HG03103 (cell line): Measurements from ENCODE around the gene PRSS53.

Experiments used
- ATAC-seq: cut with Tn5 transposase; IDR thresholded peaks from one replicate; pipeline ENCODE4 v1.9.1; 2021; ENCODE audit warnings: low read depth; ENCODE audit not compliant: unreplicated experiment

Gene PRSS53

DNA sequence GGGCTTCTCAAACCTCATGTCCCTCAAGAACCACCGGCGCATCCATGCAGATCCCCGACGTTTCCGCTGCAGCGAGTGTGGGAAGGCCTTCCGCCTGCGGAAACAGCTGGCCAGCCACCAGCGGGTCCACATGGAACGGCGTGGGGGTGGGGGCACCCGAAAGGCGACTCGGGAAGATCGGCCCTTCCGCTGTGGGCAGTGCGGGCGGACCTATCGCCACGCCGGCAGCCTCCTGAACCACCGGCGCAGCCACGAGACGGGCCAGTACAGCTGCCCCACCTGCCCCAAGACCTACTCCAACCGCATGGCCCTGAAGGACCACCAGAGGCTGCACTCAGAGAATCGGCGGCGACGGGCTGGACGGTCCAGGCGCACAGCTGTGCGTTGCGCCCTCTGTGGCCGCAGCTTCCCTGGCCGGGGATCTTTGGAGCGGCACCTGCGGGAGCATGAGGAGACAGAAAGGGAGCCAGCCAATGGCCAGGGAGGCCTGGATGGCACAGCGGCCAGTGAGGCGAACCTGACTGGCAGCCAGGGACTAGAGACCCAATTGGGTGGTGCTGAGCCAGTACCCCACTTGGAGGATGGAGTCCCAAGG lies 8.6 kb downstream of the PRSS53 start:
- no peak for ATAC-seq

DNA sequence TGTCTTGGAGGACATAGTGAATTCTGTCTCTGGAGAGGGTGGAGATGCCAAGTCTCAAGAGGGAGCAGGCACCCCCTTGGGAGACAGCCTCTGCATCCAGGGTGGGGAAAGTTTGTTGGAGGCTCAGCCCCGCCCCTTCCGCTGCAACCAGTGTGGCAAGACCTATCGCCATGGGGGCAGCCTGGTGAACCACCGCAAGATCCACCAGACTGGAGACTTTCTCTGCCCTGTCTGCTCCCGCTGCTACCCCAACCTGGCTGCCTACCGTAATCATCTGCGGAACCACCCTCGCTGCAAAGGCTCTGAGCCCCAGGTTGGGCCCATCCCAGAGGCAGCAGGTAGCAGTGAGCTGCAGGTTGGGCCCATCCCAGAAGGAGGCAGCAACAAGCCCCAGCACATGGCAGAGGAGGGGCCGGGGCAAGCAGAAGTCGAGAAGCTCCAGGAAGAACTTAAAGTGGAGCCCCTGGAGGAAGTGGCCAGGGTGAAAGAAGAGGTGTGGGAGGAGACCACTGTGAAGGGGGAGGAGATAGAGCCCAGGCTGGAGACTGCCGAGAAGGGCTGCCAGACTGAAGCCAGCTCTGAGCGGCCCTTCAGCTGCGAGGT lies 9.3 kb downstream of the PRSS53 start:
- ATAC-seq = no peak

DNA sequence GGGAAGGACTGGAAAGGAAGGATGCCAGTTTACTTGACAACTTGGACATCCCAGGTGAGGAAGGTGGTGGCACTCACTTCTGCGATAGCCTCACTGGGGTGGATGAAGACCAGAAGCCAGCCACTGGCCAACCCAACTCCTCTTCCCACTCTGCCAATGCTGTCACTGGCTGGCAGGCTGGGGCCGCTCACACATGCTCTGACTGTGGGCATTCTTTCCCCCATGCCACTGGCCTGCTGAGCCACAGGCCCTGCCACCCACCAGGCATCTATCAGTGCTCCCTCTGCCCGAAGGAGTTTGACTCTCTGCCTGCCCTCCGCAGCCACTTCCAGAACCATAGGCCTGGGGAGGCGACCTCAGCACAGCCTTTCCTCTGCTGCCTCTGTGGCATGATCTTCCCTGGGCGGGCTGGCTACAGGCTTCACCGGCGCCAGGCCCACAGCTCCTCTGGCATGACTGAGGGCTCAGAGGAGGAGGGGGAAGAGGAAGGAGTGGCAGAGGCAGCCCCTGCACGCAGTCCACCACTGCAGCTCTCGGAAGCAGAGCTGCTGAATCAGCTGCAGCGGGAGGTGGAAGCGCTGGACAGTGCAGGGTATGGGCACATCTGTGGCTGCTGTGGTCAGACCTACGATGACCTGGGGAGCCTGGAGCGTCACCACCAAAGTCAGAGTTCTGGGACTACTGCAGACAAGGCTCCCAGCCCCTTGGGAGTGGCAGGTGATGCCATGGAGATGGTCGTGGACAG lies 10.0 kb downstream of the PRSS53 start:
- no peak for ATAC-seq

DNA sequence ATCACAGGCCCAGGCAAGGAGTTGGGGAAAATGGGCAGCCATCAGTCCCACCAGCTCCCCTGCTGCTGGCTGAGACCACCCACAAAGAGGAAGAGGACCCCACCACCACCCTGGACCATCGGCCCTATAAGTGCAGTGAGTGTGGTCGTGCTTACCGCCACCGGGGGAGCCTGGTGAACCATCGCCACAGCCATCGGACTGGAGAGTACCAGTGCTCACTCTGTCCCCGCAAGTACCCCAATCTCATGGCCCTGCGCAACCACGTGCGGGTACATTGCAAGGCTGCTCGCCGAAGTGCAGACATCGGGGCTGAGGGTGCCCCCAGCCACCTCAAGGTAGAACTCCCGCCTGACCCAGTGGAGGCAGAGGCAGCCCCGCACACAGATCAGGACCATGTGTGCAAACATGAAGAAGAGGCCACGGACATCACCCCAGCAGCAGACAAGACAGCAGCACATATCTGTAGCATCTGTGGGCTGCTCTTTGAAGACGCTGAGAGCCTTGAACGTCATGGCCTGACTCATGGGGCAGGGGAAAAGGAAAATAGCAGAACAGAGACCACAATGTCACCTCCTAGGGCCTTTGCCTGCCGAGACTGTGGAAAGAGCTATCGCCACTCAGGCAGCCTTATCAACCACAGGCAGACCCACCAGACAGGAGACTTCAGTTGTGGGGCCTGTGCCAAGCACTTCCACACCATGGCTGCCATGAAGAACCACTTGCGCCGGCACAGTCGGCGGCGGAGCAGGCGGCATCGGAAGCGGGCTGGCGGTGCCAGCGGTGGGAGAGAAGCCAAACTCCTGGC lies 10.9 kb downstream of the PRSS53 start:
- ATAC-seq = no peak

DNA sequence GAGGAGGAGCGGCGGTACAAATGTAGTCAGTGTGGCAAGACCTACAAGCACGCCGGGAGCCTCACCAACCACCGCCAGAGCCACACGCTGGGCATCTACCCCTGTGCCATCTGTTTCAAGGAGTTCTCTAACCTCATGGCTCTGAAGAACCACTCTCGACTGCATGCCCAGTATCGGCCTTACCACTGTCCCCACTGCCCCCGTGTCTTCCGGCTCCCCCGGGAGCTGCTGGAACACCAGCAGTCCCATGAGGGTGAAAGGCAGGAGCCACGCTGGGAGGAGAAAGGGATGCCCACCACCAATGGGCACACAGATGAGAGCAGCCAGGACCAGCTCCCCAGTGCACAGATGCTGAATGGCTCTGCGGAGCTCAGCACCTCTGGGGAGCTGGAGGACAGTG lies 11.7 kb downstream of the PRSS53 start:
- ATAC-seq = no peak

DNA sequence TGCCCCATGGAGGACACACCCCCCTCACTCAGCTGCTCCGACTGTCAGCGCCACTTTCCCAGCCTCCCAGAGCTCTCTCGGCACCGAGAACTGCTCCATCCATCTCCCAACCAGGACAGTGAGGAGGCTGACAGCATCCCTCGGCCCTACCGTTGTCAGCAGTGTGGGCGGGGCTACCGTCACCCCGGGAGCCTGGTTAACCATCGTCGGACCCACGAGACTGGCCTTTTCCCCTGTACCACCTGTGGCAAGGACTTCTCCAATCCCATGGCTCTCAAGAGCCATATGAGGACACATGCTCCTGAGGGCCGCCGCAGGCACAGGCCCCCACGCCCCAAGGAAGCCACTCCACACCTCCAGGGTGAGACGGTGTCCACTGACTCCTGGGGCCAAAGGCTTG lies 12.4 kb downstream of the PRSS53 start:
- no peak for ATAC-seq

DNA sequence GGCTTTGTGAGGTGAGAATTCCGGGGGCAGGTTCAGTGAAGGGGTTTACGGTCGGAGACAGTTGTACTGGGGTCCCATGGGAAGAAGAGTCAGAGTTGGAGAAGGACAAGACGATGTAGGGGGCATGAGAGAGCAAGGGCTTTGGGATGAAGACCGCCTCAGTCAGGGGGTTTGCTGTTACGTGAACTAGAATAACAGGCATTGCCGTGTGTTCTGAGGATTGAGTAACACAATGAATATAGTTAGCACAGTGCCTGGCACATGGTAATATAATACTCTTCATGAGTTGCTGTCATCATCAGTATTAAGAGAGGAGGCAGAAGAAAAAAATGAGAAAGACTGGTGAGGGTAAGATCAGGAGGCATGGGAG lies 13.9 kb downstream of the PRSS53 start:
- no peak for ATAC-seq

DNA sequence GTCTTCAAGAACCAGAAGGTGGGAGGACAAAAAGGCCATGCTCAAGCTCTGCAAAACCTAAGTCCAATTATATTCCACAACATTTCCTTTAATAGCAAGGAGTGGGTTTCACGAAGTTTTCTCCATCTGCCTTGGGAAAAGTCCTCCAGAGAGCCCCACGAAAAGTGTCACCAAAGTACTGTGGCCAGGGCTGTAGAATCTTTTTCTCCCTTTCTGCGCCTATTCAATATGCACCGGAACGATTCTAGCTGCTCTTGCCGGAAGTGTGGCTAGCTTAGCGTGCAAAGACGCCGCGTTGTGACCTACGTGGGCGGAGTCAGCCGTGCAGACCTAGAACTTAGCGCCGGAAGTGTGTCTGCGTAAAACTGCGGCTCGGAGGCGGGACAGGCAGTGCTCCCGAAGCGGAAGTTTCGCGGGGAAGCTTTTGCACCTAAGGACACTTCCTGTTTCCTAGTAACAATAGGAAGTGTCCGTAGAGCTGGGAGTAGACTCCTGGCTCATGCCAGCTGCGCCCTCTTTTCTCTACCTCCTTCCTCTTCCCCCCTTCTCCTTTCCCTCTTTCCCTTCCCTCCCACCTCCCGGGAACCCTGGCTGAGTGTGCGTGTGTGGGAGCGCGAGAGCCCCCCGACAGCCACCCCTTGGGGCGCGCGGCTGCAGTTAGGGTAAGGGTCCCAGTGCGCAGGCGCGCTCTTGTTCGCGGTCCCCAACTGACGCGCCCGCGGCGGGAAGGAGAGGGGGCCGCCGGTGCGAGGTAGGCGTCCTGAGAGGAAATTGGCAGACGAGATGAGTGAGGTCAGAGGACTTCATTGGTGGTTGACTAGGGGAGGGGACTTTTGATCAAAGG lies 14.6 kb downstream of the PRSS53 start, which contains the start of the genes ZNF646 and ZNF668:
Gene ZNF646 (plus strand): TSS at position 453 of the 844 bp plus-strand sequence. CDS start 1,903 bp downstream, outside the sequence.
Gene ZNF668 (minus strand): TSS at position 271 of the 844 bp plus-strand sequence. CDS start 9,781 bp downstream, outside the sequence.
- peak; percentile 59 for ATAC-seq

DNA sequence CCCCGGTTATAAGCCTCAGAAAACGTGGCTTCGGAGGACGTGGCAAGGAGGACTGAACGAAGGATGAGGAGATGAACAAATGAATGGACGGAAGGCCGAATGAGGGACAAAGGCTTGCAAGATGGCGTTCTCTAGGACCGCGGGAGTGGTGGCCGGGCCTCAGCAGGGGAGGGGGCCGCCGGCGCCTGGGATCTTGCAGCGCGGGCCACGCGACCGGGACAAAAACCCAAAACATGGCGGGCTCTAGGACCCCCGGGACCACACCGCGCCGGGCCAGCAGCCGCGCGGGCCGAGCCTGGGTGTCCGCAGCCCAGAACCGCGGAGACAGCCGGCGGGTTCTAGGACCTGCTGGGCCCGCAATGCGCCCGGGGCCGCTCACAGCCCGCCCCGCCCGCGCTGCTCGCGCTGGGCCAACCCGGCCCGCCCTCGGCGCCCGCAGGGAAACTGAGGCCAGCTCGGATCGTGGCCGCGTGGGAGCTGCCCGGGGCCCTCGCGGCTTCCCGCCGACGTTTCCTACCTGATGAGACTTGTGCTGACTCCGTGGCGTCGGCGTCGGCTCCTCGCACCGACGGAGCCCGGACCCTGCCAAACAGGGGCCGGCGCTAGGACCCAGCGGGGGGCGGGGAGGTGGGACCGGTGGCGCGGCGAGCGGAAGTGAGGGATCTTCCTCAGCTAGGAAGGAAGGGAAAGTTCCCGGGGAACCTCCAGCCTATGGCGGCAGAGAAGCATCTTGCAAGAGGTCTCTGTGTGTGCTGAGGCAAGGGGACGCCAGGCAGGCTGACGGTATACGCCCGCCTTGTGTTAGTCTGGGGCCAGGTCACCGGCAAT lies 15.4 kb downstream of the PRSS53 start:
- ATAC-seq = peak; percentile 41

DNA sequence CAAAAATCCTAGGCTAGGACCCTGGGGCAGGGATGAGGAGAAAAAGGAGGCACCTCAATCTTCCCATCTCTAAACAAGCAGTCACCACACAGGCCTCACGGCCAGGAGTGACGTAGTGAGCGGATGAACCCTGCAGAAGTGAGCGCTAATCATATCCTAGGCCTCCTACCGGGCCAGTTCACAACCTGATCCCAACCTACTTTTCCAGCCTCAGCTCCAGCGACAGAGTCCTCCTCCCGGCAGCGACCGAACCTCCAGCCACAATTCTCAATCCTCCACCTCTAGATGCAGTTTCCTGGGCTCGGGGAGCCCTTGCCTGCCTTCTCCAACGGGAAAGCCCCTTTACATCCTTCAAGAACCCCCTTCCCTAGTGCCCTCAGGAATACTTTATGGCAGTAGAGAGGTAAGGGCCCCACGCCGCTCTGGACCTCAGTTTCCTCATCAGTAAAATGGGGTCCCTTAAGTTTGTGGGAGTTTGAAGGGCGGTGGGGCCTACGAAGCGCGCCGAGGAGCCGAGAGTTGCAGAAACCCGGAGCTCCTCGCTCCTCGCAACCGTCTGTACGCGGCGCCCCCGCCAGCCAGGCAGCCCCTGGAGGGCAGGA lies 16.1 kb downstream of the PRSS53 start:
- ATAC-seq = peak; percentile 1

DNA sequence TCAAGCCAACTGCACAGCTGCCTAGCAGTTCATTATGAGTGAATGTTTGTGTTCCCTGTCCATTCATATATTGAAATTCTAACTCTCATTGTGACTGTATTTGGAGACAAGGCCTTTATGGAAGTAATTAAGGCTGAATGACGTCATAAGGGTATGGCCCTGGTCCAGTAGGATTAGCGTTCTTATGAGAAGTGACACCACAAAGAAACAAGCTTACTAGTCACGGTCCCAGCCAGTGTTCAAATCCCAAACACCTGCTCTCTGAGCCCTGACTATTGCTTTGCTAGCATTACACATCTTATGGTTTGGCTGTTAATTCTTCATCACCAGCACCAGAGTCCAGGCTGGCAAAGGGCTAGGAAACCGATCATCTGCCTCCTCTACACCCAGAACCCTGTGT lies 16.9 kb downstream of the PRSS53 start:
- ATAC-seq = no peak

DNA sequence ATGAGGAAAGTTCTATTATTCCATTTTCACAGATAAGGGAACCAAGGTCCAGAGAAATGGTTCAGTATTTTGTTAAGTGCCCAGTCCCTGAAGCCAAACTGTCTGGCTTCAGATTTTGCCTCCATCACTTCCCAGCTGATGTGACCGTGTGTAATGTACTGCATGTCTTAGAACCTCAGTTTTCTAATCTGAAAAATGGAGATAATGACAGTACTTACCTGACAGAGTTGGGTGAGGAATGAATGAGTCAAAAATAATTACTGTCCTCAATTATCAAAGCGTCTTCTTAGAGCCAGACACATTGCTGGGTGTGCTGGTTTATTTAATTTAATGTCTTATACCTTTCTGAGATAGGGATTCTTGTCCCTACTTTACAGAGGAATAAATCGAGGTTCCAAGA lies 21.4 kb downstream of the PRSS53 start:
- ATAC-seq = no peak

DNA sequence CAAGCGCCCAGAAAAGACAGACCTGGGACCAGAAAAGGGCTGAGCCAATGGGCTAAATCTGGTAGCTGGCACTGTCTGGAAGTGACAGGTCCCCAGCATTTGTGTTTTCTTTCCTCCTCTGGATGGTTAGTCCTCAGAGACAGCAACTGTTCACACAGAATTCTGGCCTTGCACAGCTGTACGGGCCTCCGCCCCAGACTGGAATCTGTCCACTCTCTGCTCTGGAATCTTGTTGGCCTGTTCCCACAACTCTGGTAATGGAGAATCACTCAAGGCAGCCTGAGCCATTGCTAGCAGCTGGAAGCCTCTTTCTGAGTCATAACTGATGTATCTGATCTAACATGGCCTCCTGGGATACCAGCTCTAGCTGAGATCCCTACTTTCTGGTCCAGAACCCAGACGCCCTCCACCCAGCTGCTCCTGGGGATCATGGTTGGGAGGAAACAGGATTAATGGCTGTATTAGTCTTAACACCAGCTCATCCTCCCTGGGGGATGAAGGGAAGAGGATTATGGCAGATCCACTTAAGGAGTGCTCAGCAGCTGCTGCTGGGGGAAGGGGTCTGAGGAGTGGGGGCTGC lies 23.8 kb downstream of the PRSS53 start:
- no peak for ATAC-seq

DNA sequence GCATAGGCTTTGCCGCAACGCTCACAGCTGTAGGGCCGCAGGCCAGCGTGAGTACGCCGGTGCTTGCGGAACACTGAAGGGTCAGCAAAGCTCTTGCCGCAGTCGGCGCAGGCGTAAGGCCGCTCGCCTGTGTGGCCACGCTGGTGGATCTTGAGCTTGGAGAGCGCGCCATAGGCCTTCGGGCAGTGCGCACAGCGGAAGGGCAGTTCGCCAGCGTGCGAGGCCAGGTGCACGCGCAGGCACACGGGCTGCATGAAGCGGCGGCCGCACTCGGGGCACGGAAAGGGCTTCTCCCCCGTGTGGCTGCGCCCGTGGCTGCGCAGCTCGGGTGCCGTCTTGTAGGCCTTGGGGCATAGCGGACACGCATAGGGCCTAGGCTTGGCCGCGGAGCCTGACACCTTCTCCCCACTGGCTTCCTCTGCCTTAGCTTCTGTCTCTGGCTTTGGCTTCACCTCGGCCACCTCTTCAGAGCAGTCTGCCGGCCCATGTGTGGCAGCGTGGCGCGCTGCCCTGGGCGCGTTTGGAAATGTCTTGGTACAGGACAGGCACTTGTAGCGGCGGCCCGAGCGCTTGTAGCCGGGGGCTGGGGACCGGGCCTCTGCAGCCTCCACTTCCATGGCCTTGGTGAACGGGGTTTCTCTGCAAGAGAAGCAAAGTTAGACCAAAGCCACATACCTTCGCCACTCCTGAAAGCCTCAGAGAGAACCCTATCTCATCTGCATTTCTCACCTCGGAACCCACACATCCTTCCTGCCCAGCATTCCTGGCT lies 24.7 kb downstream of the PRSS53 start:
- no peak for ATAC-seq

DNA sequence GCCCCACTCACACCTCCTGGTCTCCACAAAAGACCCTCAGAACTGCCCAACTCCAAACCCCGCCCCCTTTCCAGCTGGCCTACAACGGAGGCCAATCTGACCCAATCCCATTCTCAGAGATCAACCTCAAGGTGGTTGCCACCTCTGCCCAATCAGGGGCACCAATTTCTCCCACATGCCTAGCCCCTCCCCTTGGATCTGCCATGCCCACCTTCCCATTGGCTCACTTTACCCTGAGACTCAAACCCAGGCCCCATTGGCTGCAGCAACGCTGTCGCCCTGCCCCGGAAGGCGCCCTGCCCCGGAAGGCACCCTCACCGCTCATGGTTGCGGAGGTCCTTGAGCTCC lies 25.3 kb downstream of the PRSS53 start:
- ATAC-seq = no peak

DNA sequence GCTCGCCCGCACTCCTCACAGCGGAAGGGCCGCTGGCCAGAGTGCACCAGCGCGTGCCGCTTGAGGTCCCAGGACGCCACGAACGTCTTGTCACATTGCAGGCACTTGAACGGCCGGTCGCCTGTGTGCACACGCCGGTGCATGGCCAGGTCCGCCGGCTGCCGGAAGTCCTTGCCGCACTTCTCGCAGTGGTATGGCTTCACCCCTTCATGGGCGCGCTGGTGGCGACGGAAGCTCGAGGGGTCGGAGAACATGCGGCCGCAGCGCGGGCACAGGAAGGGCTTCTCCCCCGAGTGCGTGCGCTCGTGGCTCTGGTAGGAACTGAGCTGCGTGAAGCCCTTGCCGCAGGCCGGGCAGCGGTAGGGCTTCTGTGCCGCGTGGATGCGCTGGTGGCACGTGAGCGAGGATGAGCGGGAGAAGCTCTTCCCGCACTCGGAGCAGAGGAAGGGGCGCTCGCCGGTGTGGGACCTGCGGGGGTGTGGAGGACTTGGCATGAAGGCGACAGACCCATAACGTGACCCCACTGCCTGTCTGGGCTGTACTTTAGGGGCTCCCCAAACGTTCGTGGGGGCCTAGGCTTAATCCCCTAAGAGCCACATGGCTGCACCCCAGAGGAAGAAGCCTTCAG lies 26.8 kb downstream of the PRSS53 start:
- no peak for ATAC-seq

DNA sequence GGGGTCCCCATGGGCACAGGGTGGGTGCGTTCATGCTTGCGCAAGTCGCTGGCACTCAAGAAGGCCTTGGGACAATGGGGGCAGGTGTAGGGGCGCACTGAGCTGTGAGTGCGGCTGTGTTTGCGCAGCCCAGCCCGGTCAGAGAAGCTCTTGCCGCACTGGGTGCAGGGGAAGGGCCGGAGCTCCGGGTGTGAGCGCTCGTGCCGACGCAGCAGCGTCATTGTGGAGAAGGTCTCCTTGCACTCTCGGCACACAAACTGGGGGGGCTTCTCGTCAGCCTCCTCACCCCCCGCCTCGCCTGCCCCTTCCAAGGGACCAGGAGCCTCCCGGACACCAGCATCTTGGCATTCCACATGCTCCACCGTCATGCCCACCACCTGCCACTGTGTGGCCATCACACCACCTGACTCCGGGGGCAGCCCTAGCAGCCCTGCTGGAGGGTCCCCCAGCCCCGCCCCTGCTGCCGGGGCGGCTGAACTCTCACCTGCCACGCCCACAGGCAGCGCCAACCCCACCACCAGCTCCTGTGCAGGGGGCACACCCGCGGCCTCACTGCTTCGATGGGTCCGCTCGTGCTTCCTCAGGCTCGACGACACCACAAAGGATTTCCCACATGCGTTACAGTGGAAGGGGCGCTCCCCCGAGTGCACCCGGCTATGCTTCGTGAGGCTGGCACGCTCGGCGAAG lies 27.5 kb downstream of the PRSS53 start:
- no peak for ATAC-seq
